MCF 10A (cell line): ENCODE measurements around the gene ELOVL5. TPM values are rescaled to one million over a fixed set of nuclear protein-coding genes. Genes with fewer than 3 reads are reported as not detected.

Experiments used
- BruUV-seq: library from RNA; stranded (reverse); fragments of 400-500 nt; replicated peaks from 2 replicates; lab custom pipeline; 2021; lab: Mats Ljungman, UMichigan
- CTCF ChIA-PET: fragments of 300-600 bp; sonication (Branson Sonifier 250); formaldehyde crosslinking; extraction: SDS; loops from one replicate; lab custom pipeline; 2021; ENCODE audit warnings: antibody characterized with exemption, inconsistent platforms; lab: Yijun Ruan, JAX
- POLR2A ChIA-PET: fragments of 300-600, 350-650 bp; sonication (Branson Sonifier 250); formaldehyde crosslinking; extraction: SDS; loops from one replicate; lab custom pipeline; 2020; ENCODE audit warnings: antibody characterized with exemption, inconsistent platforms; lab: Yijun Ruan, JAX
- DNase-seq: peaks from one replicate; pipeline ENCODE4 v3.0.0-alpha.2; 2018; ENCODE audit not compliant: unreplicated experiment
- H3K27ac Mint-ChIP-seq: one replicate; pipeline ENCODE4 v1.8.0; 2022; ENCODE audit warnings: mild to moderate bottlenecking, low read depth, mixed read lengths; ENCODE audit not compliant: unreplicated experiment
- H3K27me3 Mint-ChIP-seq: one replicate; pipeline ENCODE4 v1.8.0; 2022; ENCODE audit warnings: mixed read lengths; ENCODE audit not compliant: insufficient read depth, unreplicated experiment
- H3K36me3 Mint-ChIP-seq: one replicate; pipeline ENCODE4 v1.8.0; 2022; ENCODE audit warnings: mild to moderate bottlenecking, moderate library complexity, mixed read lengths; ENCODE audit not compliant: insufficient read depth, unreplicated experiment
- H3K4me1 Mint-ChIP-seq: one replicate; pipeline ENCODE4 v1.8.0; 2022; ENCODE audit warnings: mixed read lengths; ENCODE audit not compliant: insufficient read depth, unreplicated experiment
- H3K4me3 Mint-ChIP-seq: one replicate; pipeline ENCODE4 v1.8.0; 2022; ENCODE audit warnings: mild to moderate bottlenecking, moderate library complexity, mixed read lengths; ENCODE audit not compliant: unreplicated experiment
- H3K9me3 Mint-ChIP-seq: one replicate; pipeline ENCODE4 v1.8.0; 2022; ENCODE audit warnings: mixed read lengths; ENCODE audit not compliant: unreplicated experiment
- CTCF ChIP-seq: fragments of 200-600 bp; IDR thresholded peaks from one replicate; pipeline ENCODE4 v1.8.0; 2022; ENCODE audit warnings: antibody characterized with exemption, mild to moderate bottlenecking; ENCODE audit not compliant: unreplicated experiment
- intact Hi-C: fragments of 100-400 bp; cut with micrococcal nuclease; formaldehyde crosslinking; loops from 2 replicates; pipeline ENCODE4 v1.14.1; 2022
- total RNA-seq: library from RNA; stranded (reverse); gene quantifications from 2 replicates; pipeline ENCODE4 v1.2.3, GENCODE V29; 2022

Gene ELOVL5
- total RNA-seq, 1 experiment from 2014 or later: 58.3 TPM

GRCh38 chr6:53266553-53267090 is 82.1 kb downstream of the ELOVL5 start:
- no TSS peak for BruUV-seq
- intact Hi-C loops: no loop called here
- Mint-ChIP-seq H3K4me1 (no peaks in the 10 kb centered on the region), H3K27me3 (no peaks in the 10 kb centered on the region), H3K27ac (peak overlapping the region; percentile 47), H3K9me3 (no peaks in the 10 kb centered on the region), H3K36me3 (peaks cover 47% of the 10 kb centered on the region), H3K4me3 (no peak overlapping the region)
- no peak for TF ChIP-seq CTCF
- DNase-seq: no peak
- ChIA-PET CTCF (interaction anchor here (0.7 kb wide), 2 partner anchors 8 to 93 kb away, joined by 3 read pairs; no protein-coding TSS in a partner anchor), POLR2A (interaction anchor here (0.7 kb wide), 1 partner anchor 106 kb away, joined by 3 read pairs; no protein-coding TSS in a partner anchor)

- Mint-ChIP-seq H3K9me3 (no peaks in the 10 kb centered on the region), H3K4me3 (no peak overlapping the region), H3K4me1 (no peaks in the 10 kb centered on the region), H3K27ac (no peak overlapping the region), H3K36me3 (peaks cover 48% of the 10 kb centered on the region), H3K27me3 (no peaks in the 10 kb centered on the region)
- TF ChIP-seq CTCF: no peak
- CTCF ChIA-PET: interaction anchor here (0.8 kb wide), 1 partner anchor 130 kb away, joined by 3 read pairs; no protein-coding TSS in a partner anchor
- no peak for DNase-seq
- POLR2A ChIA-PET: interaction anchor here (0.9 kb wide), 1 partner anchor 34 kb away, joined by 3 read pairs; no protein-coding TSS in a partner anchor
- no TSS peak for BruUV-seq
- intact Hi-C loops: no loop called here
Observed at GRCh38 chr6:53264915-53265607, 83.7 kb downstream of the ELOVL5 start.

- H3K36me3 Mint-ChIP-seq: peaks cover 48% of the 10 kb centered on the region
- H3K27me3 Mint-ChIP-seq: no peaks in the 10 kb centered on the region
- no peak for DNase-seq
- no peak for TF ChIP-seq CTCF
- H3K27ac Mint-ChIP-seq: no peak overlapping the region
- POLR2A ChIA-PET: no interaction called here
- H3K4me3 Mint-ChIP-seq: no peak overlapping the region
- no TSS peak for BruUV-seq
- intact Hi-C loops: no loop called here
- CTCF ChIA-PET: no interaction called here
- no peaks in the 10 kb centered on the region for H3K4me1 Mint-ChIP-seq
- H3K9me3 Mint-ChIP-seq: no peaks in the 10 kb centered on the region
Observed at GRCh38 chr6:53264337-53264736, 84.4 kb downstream of the ELOVL5 start.

GRCh38 chr6:53263917-53264316 is 84.8 kb downstream of the ELOVL5 start:
- H3K9me3 Mint-ChIP-seq: no peaks in the 10 kb centered on the region
- BruUV-seq: no TSS peak
- CTCF ChIA-PET: interaction anchor here (0.6 to 0.7 kb wide), 2 partner anchors 176 to 796 kb away, joined by 3 to 4 read pairs; no protein-coding TSS in a partner anchor
- H3K4me1 Mint-ChIP-seq: no peaks in the 10 kb centered on the region
- POLR2A ChIA-PET: interaction anchor here (0.6 kb wide), 1 partner anchor 230 kb away, joined by 3 read pairs; no protein-coding TSS in a partner anchor
- no peak for DNase-seq
- TF ChIP-seq CTCF: no peak
- H3K36me3 Mint-ChIP-seq: peaks cover 43% of the 10 kb centered on the region
- intact Hi-C loops: no loop called here
- no peaks in the 10 kb centered on the region for H3K27me3 Mint-ChIP-seq
- H3K4me3 Mint-ChIP-seq: no peak overlapping the region
- no peak overlapping the region for H3K27ac Mint-ChIP-seq
